Panc1 (cell line): Measurements from ENCODE around the gene DTNB. TPM values are rescaled to one million over a fixed set of nuclear protein-coding genes. Genes with fewer than 3 reads are reported as not detected.

Source experiments
- ATAC-seq: fragments of 200-7000 bp; cut with Tn5 transposase; 2 replicates; pipeline ENCODE4 v1.9.1; 2020; ENCODE audit warnings: mild to moderate bottlenecking, moderate library complexity
- BruUV-seq: library from RNA; stranded (reverse); fragments of 400-500 nt; replicated peaks from 2 replicates; lab custom pipeline; 2021; lab: Mats Ljungman, UMichigan
- CTCF ChIA-PET: fragments of 300-600 bp; sonication (Branson Sonifier 250); formaldehyde crosslinking; loops from one replicate; lab custom pipeline; 2022; ENCODE audit warnings: antibody characterized with exemption; lab: Charles Lee
- POLR2A ChIA-PET: fragments of 300-600 bp; sonication (Branson Sonifier 250); formaldehyde crosslinking; loops from one replicate; lab custom pipeline; 2022; ENCODE audit warnings: antibody characterized with exemption; lab: Charles Lee
- DNase-seq: peaks from one replicate; pipeline ENCODE4 v3.0.0-alpha.2; 2010; ENCODE audit warnings: low read depth, low spot score
- H3K27ac ChIP-seq: 2 replicates; pipeline ENCODE4 v1.5.1; 2011; ENCODE audit warnings: mild to moderate bottlenecking, low read length, inconsistent platforms
- H3K27me3 ChIP-seq: fragments of 200-500 bp; sonication (Bioruptor generic); 2 replicates; pipeline ENCODE4 v1.6.0; 2014; ENCODE audit warnings: low read length, inconsistent platforms; ENCODE audit not compliant: control insufficient read depth, insufficient read depth
- H3K36me3 ChIP-seq: fragments of 200-500 bp; sonication (Bioruptor generic); 2 replicates; pipeline ENCODE4 v1.5.1; 2014; ENCODE audit warnings: inconsistent platforms, mild to moderate bottlenecking, low read length, moderate library complexity; ENCODE audit not compliant: control insufficient read depth, insufficient read depth
- H3K4me1 ChIP-seq: 2 replicates; pipeline ENCODE4 v1.5.1; 2011; ENCODE audit warnings: inconsistent platforms, mild to moderate bottlenecking, low read length, moderate library complexity; ENCODE audit not compliant: control insufficient read depth, insufficient read depth
- H3K4me3 ChIP-seq, 2 experiments: 2 replicates each; pipeline ENCODE4 v1.5.1; 2011 to 2012; ENCODE audit warnings: low read depth in 2 of 2, low read length in 2 of 2, mild to moderate bottlenecking in 2 of 2, inconsistent platforms in 1 of 2, moderate library complexity in 1 of 2
- H3K9me3 ChIP-seq: fragments of 200-500 bp; sonication (Bioruptor generic); 2 replicates; pipeline ENCODE4 v1.5.1; 2014; ENCODE audit warnings: low read depth, mild to moderate bottlenecking, inconsistent platforms, low read length, moderate library complexity; ENCODE audit not compliant: control insufficient read depth, insufficient read depth
- POLR2AphosphoS5 ChIP-seq: IDR thresholded peaks from 2 replicates; pipeline ENCODE4 v1.6.1; 2012; ENCODE audit warnings: mild to moderate bottlenecking, low read depth, low read length, moderate library complexity
- SIN3A ChIP-seq: IDR thresholded peaks from 2 replicates; pipeline ENCODE4 v1.6.1; 2012; ENCODE audit warnings: low read depth, mild to moderate bottlenecking, low read length, moderate library complexity, borderline replicate concordance; ENCODE audit not compliant: insufficient read depth
- TCF7L2 ChIP-seq: IDR thresholded peaks from 2 replicates; pipeline ENCODE4 v1.6.1; 2011; ENCODE audit warnings: mild to moderate bottlenecking, low read depth, low read length, inconsistent platforms
- in situ Hi-C: cut with HindIII; loops from 2 replicates; pipeline ENCODE4 v1.10.0; 2016; ENCODE audit warnings: low sequenced_read_pairs, low pct_unique_long_range_greater_than_20kb
- intact Hi-C: fragments of 100-400 bp; cut with micrococcal nuclease; formaldehyde crosslinking; loops from one replicate; pipeline ENCODE4 v1.10.0; 2022; ENCODE audit not compliant: unreplicated experiment
- total RNA-seq: library from RNA; stranded (reverse); gene quantifications from one replicate; pipeline ENCODE4 v1.2.1, GENCODE V29; 2021; ENCODE audit not compliant: unreplicated experiment
- TF ChIP-seq, protein P1 (sequence below): fragments of 450-650 bp; IDR thresholded peaks from 2 replicates; pipeline ENCODE4 v1.5.1; 2017; ENCODE audit warnings: mild to moderate bottlenecking
- TF ChIP-seq, protein P2 (sequence below), 2 experiments: IDR thresholded peaks; 2 replicates each; pipeline ENCODE4 v1.6.1; 2011 to 2012; ENCODE audit warnings: low read depth in 2 of 2, control low read depth in 1 of 2, low read length in 1 of 2, mild to moderate bottlenecking in 1 of 2, moderate library complexity in 1 of 2; ENCODE audit not compliant: insufficient read depth in 1 of 2

Gene DTNB
- total RNA-seq, 1 experiment from 2014 or later, result 37.8 TPM

DNA sequence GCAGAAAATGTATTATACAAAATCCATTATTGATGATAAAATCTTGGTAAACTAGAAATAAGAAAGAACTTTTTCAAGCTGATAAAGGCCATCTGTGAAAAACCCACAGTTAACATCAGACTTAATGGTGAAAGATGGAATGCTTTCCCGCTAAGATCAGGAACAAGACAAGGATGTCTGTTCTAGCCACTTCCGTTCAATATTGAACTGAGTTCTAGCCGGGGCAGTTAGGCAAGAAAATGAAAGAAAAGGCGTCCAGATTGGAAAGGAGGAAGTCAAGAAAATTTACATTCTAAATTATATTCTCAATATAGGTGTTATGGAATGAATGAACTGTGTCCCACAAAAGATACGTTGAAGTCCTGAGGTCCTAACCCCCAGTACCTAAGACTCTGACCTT, 39.1 kb upstream of the DTNB start:
- Histone ChIP-seq H3K4me3 (no peak overlapping the region), H3K27ac (no peak overlapping the region), H3K9me3 (no peaks in the 10 kb centered on the region), H3K4me1 (no peaks in the 10 kb centered on the region), H3K36me3 (no peaks in the 10 kb centered on the region), H3K27me3 (no peaks in the 10 kb centered on the region)
- no peak for ATAC-seq
- in situ Hi-C loops (no loop called here), intact Hi-C loops (no loop called here)
- DNase-seq, result no peak
- ChIA-PET POLR2A (no interaction called here), CTCF (no interaction called here)
- no TSS peak for BruUV-seq
- no peak for TF ChIP-seq POLR2AphosphoS5
- TF ChIP-seq, protein P1, sequence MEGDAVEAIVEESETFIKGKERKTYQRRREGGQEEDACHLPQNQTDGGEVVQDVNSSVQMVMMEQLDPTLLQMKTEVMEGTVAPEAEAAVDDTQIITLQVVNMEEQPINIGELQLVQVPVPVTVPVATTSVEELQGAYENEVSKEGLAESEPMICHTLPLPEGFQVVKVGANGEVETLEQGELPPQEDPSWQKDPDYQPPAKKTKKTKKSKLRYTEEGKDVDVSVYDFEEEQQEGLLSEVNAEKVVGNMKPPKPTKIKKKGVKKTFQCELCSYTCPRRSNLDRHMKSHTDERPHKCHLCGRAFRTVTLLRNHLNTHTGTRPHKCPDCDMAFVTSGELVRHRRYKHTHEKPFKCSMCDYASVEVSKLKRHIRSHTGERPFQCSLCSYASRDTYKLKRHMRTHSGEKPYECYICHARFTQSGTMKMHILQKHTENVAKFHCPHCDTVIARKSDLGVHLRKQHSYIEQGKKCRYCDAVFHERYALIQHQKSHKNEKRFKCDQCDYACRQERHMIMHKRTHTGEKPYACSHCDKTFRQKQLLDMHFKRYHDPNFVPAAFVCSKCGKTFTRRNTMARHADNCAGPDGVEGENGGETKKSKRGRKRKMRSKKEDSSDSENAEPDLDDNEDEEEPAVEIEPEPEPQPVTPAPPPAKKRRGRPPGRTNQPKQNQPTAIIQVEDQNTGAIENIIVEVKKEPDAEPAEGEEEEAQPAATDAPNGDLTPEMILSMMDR, result no peak
- TF ChIP-seq, protein P2, sequence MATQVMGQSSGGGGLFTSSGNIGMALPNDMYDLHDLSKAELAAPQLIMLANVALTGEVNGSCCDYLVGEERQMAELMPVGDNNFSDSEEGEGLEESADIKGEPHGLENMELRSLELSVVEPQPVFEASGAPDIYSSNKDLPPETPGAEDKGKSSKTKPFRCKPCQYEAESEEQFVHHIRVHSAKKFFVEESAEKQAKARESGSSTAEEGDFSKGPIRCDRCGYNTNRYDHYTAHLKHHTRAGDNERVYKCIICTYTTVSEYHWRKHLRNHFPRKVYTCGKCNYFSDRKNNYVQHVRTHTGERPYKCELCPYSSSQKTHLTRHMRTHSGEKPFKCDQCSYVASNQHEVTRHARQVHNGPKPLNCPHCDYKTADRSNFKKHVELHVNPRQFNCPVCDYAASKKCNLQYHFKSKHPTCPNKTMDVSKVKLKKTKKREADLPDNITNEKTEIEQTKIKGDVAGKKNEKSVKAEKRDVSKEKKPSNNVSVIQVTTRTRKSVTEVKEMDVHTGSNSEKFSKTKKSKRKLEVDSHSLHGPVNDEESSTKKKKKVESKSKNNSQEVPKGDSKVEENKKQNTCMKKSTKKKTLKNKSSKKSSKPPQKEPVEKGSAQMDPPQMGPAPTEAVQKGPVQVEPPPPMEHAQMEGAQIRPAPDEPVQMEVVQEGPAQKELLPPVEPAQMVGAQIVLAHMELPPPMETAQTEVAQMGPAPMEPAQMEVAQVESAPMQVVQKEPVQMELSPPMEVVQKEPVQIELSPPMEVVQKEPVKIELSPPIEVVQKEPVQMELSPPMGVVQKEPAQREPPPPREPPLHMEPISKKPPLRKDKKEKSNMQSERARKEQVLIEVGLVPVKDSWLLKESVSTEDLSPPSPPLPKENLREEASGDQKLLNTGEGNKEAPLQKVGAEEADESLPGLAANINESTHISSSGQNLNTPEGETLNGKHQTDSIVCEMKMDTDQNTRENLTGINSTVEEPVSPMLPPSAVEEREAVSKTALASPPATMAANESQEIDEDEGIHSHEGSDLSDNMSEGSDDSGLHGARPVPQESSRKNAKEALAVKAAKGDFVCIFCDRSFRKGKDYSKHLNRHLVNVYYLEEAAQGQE (IDR thresholded peaks at IDR 0.05; ENCODE audit: insufficient read depth in 1 of 2, low read depth in 2 of 2, low read length in 1 of 2), result no peak
- no peak for TF ChIP-seq TCF7L2
- TF ChIP-seq SIN3A, result no peak

DNA sequence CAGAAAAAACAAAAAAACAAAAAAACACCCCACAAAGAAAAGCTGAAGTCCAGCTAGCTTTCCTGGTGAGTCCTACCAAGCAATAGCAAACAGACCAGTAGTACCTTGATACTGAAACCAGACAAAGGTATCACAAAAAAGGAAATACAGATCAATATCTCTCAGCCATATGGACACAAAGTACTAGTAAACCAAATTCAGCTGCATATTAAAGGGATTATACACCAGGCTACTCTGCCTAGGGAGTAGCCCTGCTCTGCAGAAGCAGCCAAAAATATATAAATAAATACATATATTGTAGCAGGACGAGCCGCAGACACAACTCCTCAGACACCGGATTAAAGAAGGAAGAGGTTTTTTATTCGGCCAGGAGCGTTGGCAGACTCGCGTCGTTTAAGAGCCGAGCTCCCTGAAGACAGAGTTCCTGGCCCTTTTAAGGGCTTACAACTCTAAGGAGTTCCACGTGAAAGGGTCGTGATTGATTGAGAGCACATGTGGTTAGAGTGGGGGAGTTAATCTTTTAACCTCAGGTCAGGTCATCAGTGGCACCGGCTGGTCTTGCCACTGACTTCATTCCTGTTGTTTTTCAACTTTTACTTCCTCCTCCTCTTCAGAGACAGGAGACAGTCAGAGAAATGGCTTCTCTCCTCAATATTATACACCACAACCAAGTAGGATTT, 38.4 kb upstream of the DTNB start:
- H3K4me1 ChIP-seq, result no peaks in the 10 kb centered on the region
- no peaks in the 10 kb centered on the region for H3K36me3 ChIP-seq
- POLR2A ChIA-PET, result no interaction called here
- ATAC-seq (no peak), DNase-seq (no peak)
- no peak overlapping the region for H3K27ac ChIP-seq
- no peak for TF ChIP-seq TCF7L2
- TF ChIP-seq POLR2AphosphoS5, result no peak
- TF ChIP-seq, protein P1, result no peak
- no peak for TF ChIP-seq SIN3A
- TF ChIP-seq, protein P2 (IDR thresholded peaks at IDR 0.05; ENCODE audit: insufficient read depth in 1 of 2, low read depth in 2 of 2, low read length in 1 of 2), result no peak
- CTCF ChIA-PET, result no interaction called here
- H3K4me3 ChIP-seq, result no peak overlapping the region
- intact Hi-C loops (no loop called here), in situ Hi-C loops (no loop called here)
- no TSS peak for BruUV-seq
- H3K27me3 ChIP-seq, result no peaks in the 10 kb centered on the region
- H3K9me3 ChIP-seq, result no peaks in the 10 kb centered on the region
